PC-9 (cell line): ENCODE data around the gene LIMS3. TPM values are rescaled to one million over a fixed set of nuclear protein-coding genes. Genes with fewer than 3 reads are reported as not detected.
"Not testable (repeated sequence)": the region's sequence is repeated elsewhere in the genome, so short reads cannot be mapped to it uniquely, and the experiment has no call there.

ENCODE experiments used
- BruUV-seq: library from RNA; stranded (reverse); fragments of 400-500 nt; replicated peaks from 2 replicates; lab custom pipeline; 2021; lab: Mats Ljungman, UMichigan
- CTCF ChIA-PET: fragments of 300-600 bp; sonication (Branson Sonifier 250); formaldehyde crosslinking; loops from one replicate; lab custom pipeline; 2022; ENCODE audit warnings: antibody characterized with exemption; lab: Charles Lee
- POLR2A ChIA-PET: fragments of 300-600 bp; sonication (Branson Sonifier 250); formaldehyde crosslinking; loops from one replicate; lab custom pipeline; 2022; ENCODE audit warnings: antibody characterized with exemption; ENCODE audit not compliant: unreplicated experiment; lab: Charles Lee
- DNase-seq, 2 experiments: peaks; one replicate each; pipeline versions ENCODE4 v3.0.0 to v3.0.0-alpha.2; 2015 to 2022; ENCODE audit warnings: mixed read lengths in 1 of 2
- H2AFZ ChIP-seq: fragments of 200-600 bp; sonication (generic); 2 replicates; pipeline ENCODE4 v1.8.1; 2017; ENCODE audit warnings: antibody characterized with exemption
- H3F3A ChIP-seq: fragments of 200-600 bp; sonication (generic); 2 replicates; pipeline ENCODE4 v1.8.1; 2017; ENCODE audit warnings: antibody characterized with exemption, mild to moderate bottlenecking, low read depth; ENCODE audit not compliant: insufficient read depth
- H3K27ac ChIP-seq: fragments of 200-600 bp; sonication (generic); 2 replicates; pipeline ENCODE4 v1.6.1; 2016; ENCODE audit warnings: mixed run types
- H3K27me3 ChIP-seq: fragments of 200-600 bp; sonication (generic); 2 replicates; pipeline ENCODE4 v1.6.1; 2016; ENCODE audit warnings: low read depth, mixed run types; ENCODE audit not compliant: insufficient read depth
- H3K36me3 ChIP-seq: fragments of 200-600 bp; sonication (generic); 2 replicates; pipeline ENCODE4 v1.6.1; 2016; ENCODE audit warnings: low read depth, mixed run types
- H3K4me1 ChIP-seq: fragments of 200-600 bp; sonication (generic); replicated peaks from 2 replicates; pipeline ENCODE4 v1.6.1; 2016; ENCODE audit warnings: mixed run types; ENCODE audit not compliant: insufficient read depth
- H3K4me2 ChIP-seq: fragments of 200-600 bp; sonication (generic); 2 replicates; pipeline ENCODE4 v1.6.1; 2017; ENCODE audit warnings: mixed run types
- H3K4me3 ChIP-seq: fragments of 200-600 bp; sonication (generic); 2 replicates; pipeline ENCODE4 v1.6.1; 2016; ENCODE audit warnings: mixed run types
- H3K79me2 ChIP-seq: fragments of 200-600 bp; sonication (generic); 2 replicates; pipeline ENCODE4 v1.6.1; 2017; ENCODE audit warnings: low read depth, mixed run types
- H3K9me2 ChIP-seq: fragments of 200-600 bp; sonication (generic); 2 replicates; pipeline ENCODE4 v1.8.1; 2017; ENCODE audit warnings: mild to moderate bottlenecking; ENCODE audit not compliant: insufficient read depth
- H3K9me3 ChIP-seq: fragments of 200-600 bp; sonication (generic); 2 replicates; pipeline ENCODE4 v1.8.1; 2016; ENCODE audit warnings: low read depth; ENCODE audit not compliant: insufficient read depth
- H4K20me1 ChIP-seq: fragments of 200-600 bp; sonication (generic); 2 replicates; pipeline ENCODE4 v1.8.1; 2017; ENCODE audit not compliant: insufficient read depth
- intact Hi-C: fragments of 100-400 bp; cut with micrococcal nuclease; formaldehyde crosslinking; loops from one replicate; pipeline ENCODE4 v1.10.0; 2022; ENCODE audit not compliant: unreplicated experiment
- total RNA-seq: library from RNA; stranded (reverse); gene quantifications from 2 replicates; pipeline ENCODE4 v1.2.3, GENCODE V29; 2021

LIMS3 gene
- total RNA-seq, 1 experiment from 2014 or later, result 1.4 TPM

DNA sequence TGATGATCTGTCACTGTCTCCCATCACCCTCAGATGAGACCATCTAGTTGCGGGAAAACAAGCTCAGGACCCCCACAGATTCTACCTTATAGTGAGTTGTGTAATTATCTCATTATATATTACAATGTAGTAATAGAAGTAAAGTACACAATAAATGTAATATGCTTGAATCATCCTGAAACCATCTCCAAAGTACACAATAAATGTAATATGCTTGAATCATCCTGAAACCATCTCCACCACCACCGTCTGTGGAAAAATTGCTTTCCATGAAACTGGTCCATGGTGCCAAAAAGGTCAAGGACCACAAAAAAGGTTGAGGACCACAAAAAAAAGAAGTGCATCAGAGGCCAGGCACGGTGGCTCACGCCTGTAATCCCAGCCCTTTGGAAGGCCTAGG lies 29.3 kb downstream of the LIMS3 start:
- BruUV-seq, CTCF ChIA-PET, H3F3A ChIP-seq, H3K79me2 ChIP-seq, H4K20me1 ChIP-seq, H3K36me3 ChIP-seq, H2AFZ ChIP-seq, H3K4me2 ChIP-seq, H3K27me3 ChIP-seq, H3K4me3 ChIP-seq, DNase-seq, POLR2A ChIA-PET, H3K27ac ChIP-seq, H3K9me2 ChIP-seq, H3K4me1 ChIP-seq, H3K9me3 ChIP-seq, intact Hi-C loops: not testable (repeated sequence)

- H3K9me3 ChIP-seq, H3K79me2 ChIP-seq, DNase-seq, H3K4me3 ChIP-seq, POLR2A ChIA-PET, BruUV-seq, H2AFZ ChIP-seq, CTCF ChIA-PET, H4K20me1 ChIP-seq, H3K36me3 ChIP-seq, H3K4me1 ChIP-seq, intact Hi-C loops, H3K27me3 ChIP-seq, H3K9me2 ChIP-seq, H3F3A ChIP-seq, H3K4me2 ChIP-seq, H3K27ac ChIP-seq: not testable (repeated sequence)
Observed at GRCh38 chr2:109929222-109929621, 30.7 kb downstream of the LIMS3 start.

- H3K4me3 ChIP-seq, H3K27me3 ChIP-seq, DNase-seq, H3K79me2 ChIP-seq, H3F3A ChIP-seq, intact Hi-C loops, H3K9me3 ChIP-seq, H3K9me2 ChIP-seq, H3K36me3 ChIP-seq, H3K4me1 ChIP-seq, H3K27ac ChIP-seq, H2AFZ ChIP-seq, BruUV-seq, H4K20me1 ChIP-seq, H3K4me2 ChIP-seq, CTCF ChIA-PET, POLR2A ChIA-PET: not testable (repeated sequence)
Observed at GRCh38 chr2:109936534-109936933, 38.0 kb downstream of the LIMS3 start.

- intact Hi-C loops, H3K9me3 ChIP-seq, H3K9me2 ChIP-seq, BruUV-seq, H3K27ac ChIP-seq, H2AFZ ChIP-seq, H3K27me3 ChIP-seq, H3K79me2 ChIP-seq, CTCF ChIA-PET, H3K4me1 ChIP-seq, H4K20me1 ChIP-seq, H3K36me3 ChIP-seq, POLR2A ChIA-PET, H3F3A ChIP-seq, H3K4me2 ChIP-seq, H3K4me3 ChIP-seq, DNase-seq: not testable (repeated sequence)
Observed at GRCh38 chr2:109945362-109945761, 46.9 kb downstream of the LIMS3 start.

GRCh38 chr2:109947262-109947958 lies 48.9 kb downstream of the LIMS3 start:
- H3K4me1 ChIP-seq, POLR2A ChIA-PET, H3K27ac ChIP-seq, H2AFZ ChIP-seq, H4K20me1 ChIP-seq, H3K4me3 ChIP-seq, BruUV-seq, H3K4me2 ChIP-seq, DNase-seq, H3F3A ChIP-seq, H3K36me3 ChIP-seq, H3K27me3 ChIP-seq, intact Hi-C loops, H3K9me2 ChIP-seq, H3K9me3 ChIP-seq, H3K79me2 ChIP-seq, CTCF ChIA-PET: not testable (repeated sequence)

GRCh38 chr2:109947959-109948520 lies 49.6 kb downstream of the LIMS3 start:
- CTCF ChIA-PET, H3K27ac ChIP-seq, DNase-seq, H3K4me1 ChIP-seq, H2AFZ ChIP-seq, H3K27me3 ChIP-seq, intact Hi-C loops, H3K4me3 ChIP-seq, H3K79me2 ChIP-seq, POLR2A ChIA-PET, H3K36me3 ChIP-seq, H4K20me1 ChIP-seq, BruUV-seq, H3K9me2 ChIP-seq, H3K4me2 ChIP-seq, H3K9me3 ChIP-seq, H3F3A ChIP-seq: not testable (repeated sequence)

- H2AFZ ChIP-seq, POLR2A ChIA-PET, H3K36me3 ChIP-seq, H3K27ac ChIP-seq, DNase-seq, H3K9me3 ChIP-seq, H3K4me1 ChIP-seq, H3K79me2 ChIP-seq, H3F3A ChIP-seq, H3K27me3 ChIP-seq, CTCF ChIA-PET, H3K4me2 ChIP-seq, H3K4me3 ChIP-seq, H4K20me1 ChIP-seq, intact Hi-C loops, H3K9me2 ChIP-seq, BruUV-seq: not testable (repeated sequence)
Observed at GRCh38 chr2:109950146-109950843, 51.8 kb downstream of the LIMS3 start.
